ENCODE results near the gene C2orf92.

C2orf92 gene

GRCh38 chr2:97716695-97717612 is 47.4 kb downstream of the C2orf92 start:
- DNase-seq (ENCODE audit: extremely low spot score): no peak
- CTCF ChIA-PET: no interaction called here
- POLR2A ChIA-PET: no interaction called here
- TF ChIP-seq SUZ12 (IDR thresholded peaks at IDR 0.05) (no peak), ZNF384 (IDR thresholded peaks at IDR 0.05) (no peak), L3MBTL2 (conservative IDR thresholded peaks at IDR 0.05) (no peak), FOXM1 (IDR thresholded peaks at IDR 0.05; ENCODE audit: borderline replicate concordance) (no peak), CTBP1 (IDR thresholded peaks at IDR 0.05; ENCODE audit: borderline replicate concordance) (no peak), ARNT (IDR thresholded peaks at IDR 0.05) (no peak), ELF4 (IDR thresholded peaks at IDR 0.05) (no peak), PKNOX1 (IDR thresholded peaks at IDR 0.05) (no peak), FOXA1 (IDR thresholded peaks at IDR 0.05) (no peak)

- DNase-seq (ENCODE audit: extremely low spot score): no peak
- POLR2A ChIA-PET: interaction anchor here (0.9 kb wide), 1 partner anchor 72 kb away, joined by 3 read pairs; the partner anchor contains the start of gene COX5B
- CTCF ChIA-PET: interaction anchor here (0.9 kb wide), 1 partner anchor 10 kb away, joined by 3 read pairs; no protein-coding TSS in a partner anchor
- TF ChIP-seq PKNOX1 (IDR thresholded peaks at IDR 0.05) (no peak), SUZ12 (IDR thresholded peaks at IDR 0.05) (no peak), LEF1 (IDR thresholded peaks at IDR 0.05; ENCODE audit: borderline replicate concordance) (no peak), L3MBTL2 (conservative IDR thresholded peaks at IDR 0.05) (no peak)
These were observed 48.1 kb downstream of the C2orf92 start for GRCh38 chr2:97717613-97717995.

DNA sequence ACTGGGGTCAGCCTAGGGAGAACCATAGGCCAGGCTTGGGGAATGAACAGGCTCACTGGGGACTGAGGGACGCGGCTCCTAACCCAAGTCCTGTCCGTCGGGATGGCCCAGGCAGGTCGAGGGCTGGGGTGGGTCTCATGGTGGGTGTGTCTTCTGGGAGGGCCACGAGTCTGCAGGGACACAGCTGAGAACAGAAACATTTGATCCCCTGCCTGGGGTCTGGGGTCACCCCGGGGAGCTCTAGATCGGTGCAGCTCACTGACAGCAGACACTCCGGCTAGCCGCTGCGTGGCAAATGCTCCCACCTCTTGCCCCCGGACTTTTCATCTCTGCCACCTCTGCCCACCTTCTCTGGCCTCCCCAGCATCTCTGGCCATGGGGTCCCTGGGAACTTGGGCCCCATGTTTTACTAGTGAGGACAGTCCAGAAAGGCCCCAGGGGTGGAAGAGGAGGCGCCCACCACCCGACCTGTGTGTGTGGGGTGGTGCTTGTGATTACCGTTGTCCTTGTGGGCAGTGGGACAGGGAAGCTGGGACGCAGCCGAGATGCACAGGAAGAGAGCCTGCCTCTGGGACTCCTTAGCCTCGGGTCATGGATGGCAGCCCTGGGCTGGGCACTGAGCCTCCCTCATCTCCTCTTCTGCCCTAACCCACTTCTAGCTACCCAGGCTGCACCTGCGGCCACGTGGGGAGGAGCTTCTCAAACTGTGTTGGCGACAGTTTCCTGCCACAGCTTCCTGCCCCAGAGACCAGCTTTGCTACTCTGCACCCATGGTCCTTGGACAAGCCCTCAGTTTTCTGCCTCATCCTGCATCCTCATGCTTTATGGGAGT is 48.8 kb downstream of the C2orf92 start:
- CTCF ChIA-PET: interaction anchor here (0.6 to 1.0 kb wide), 3 partner anchors 8 to 128 kb away, joined by 3 to 4 read pairs (median 3); no protein-coding TSS in a partner anchor
- TF ChIP-seq ZNF384 (IDR thresholded peaks at IDR 0.05) (no peak), FOXA1 (IDR thresholded peaks at IDR 0.05) (no peak), SP1 (IDR thresholded peaks at IDR 0.05) (no peak), BHLHE40 (IDR thresholded peaks at IDR 0.05; ENCODE audit: borderline replicate concordance) (no peak), ELF4 (IDR thresholded peaks at IDR 0.05) (no peak), LEF1 (IDR thresholded peaks at IDR 0.05; ENCODE audit: borderline replicate concordance) (no peak), FOXM1 (IDR thresholded peaks at IDR 0.05; ENCODE audit: borderline replicate concordance) (no peak)
- POLR2A ChIA-PET: interaction anchor here (0.8 to 0.9 kb wide), 2 partner anchors 8 to 72 kb away, joined by 3 read pairs; partner anchors contain the start of gene COX5B
- DNase-seq (ENCODE audit: extremely low spot score): no peak

GRCh38 chr2:97718942-97719341 is 49.4 kb downstream of the C2orf92 start:
- ChIA-PET POLR2A (interaction anchor here (0.7 kb wide), 1 partner anchor 55 kb away, joined by 3 read pairs; no protein-coding TSS in a partner anchor), CTCF (interaction anchor here (1.0 kb wide), 1 partner anchor 9 kb away, joined by 4 read pairs; no protein-coding TSS in a partner anchor)
- no peak for DNase-seq (ENCODE audit: extremely low spot score)
- TF ChIP-seq BHLHE40 (IDR thresholded peaks at IDR 0.05; ENCODE audit: borderline replicate concordance) (no peak), ZNF384 (IDR thresholded peaks at IDR 0.05) (no peak), ARNT (IDR thresholded peaks at IDR 0.05) (no peak), LEF1 (IDR thresholded peaks at IDR 0.05; ENCODE audit: borderline replicate concordance) (no peak), NFRKB (IDR thresholded peaks at IDR 0.05) (no peak), TARDBP (IDR thresholded peaks at IDR 0.05) (no peak), HDGF (IDR thresholded peaks at IDR 0.05; ENCODE audit: borderline replicate concordance) (no peak), SP1 (IDR thresholded peaks at IDR 0.05) (no peak), L3MBTL2 (conservative IDR thresholded peaks at IDR 0.05) (no peak), SUZ12 (IDR thresholded peaks at IDR 0.05) (no peak), PKNOX1 (IDR thresholded peaks at IDR 0.05) (no peak), FOXM1 (IDR thresholded peaks at IDR 0.05; ENCODE audit: borderline replicate concordance) (no peak), FOXA1 (IDR thresholded peaks at IDR 0.05) (no peak), CTBP1 (IDR thresholded peaks at IDR 0.05; ENCODE audit: borderline replicate concordance) (no peak), ELF4 (IDR thresholded peaks at IDR 0.05) (no peak), FOXK2 (IDR thresholded peaks at IDR 0.05) (no peak)

GRCh38 chr2:97719362-97720155 is 50.0 kb downstream of the C2orf92 start:
- DNase-seq (ENCODE audit: extremely low spot score): no peak
- no peak for TF ChIP-seq HDGF (IDR thresholded peaks at IDR 0.05; ENCODE audit: borderline replicate concordance)
- TF ChIP-seq ZNF384 (IDR thresholded peaks at IDR 0.05): no peak
- no peak for TF ChIP-seq CTBP1 (IDR thresholded peaks at IDR 0.05; ENCODE audit: borderline replicate concordance)
- no peak for TF ChIP-seq FOXA1 (IDR thresholded peaks at IDR 0.05)
- TF ChIP-seq FOXK2 (IDR thresholded peaks at IDR 0.05): no peak
- no peak for TF ChIP-seq LEF1 (IDR thresholded peaks at IDR 0.05; ENCODE audit: borderline replicate concordance)
- TF ChIP-seq ELF4 (IDR thresholded peaks at IDR 0.05): no peak
- TF ChIP-seq SUZ12 (IDR thresholded peaks at IDR 0.05): no peak
- TF ChIP-seq BHLHE40 (IDR thresholded peaks at IDR 0.05; ENCODE audit: borderline replicate concordance): no peak
- ChIA-PET CTCF (interaction anchor here (0.8 kb wide), 1 partner anchor 19 kb away, joined by 3 read pairs; no protein-coding TSS in a partner anchor), POLR2A (interaction anchor here (0.7 kb wide), 1 partner anchor 55 kb away, joined by 3 read pairs; no protein-coding TSS in a partner anchor)

Data from HEK293T (cell line).